Peyer's patch (tissue), 4 donors: Measurements from ENCODE around the gene COPZ2.

Source experiments
- CTCF ChIP-seq, 6 experiments: fragments of 450-650 bp in 4 of 6; fragments of 200-600 bp in 2 of 6; sonication (generic) in 1 of 6; IDR thresholded peaks; one replicate each; pipeline ENCODE4 v1.5.1; 2017 to 2019; ENCODE audit warnings: antibody characterized with exemption in 6 of 6, mild to moderate bottlenecking in 3 of 6, moderate library complexity in 1 of 6
- POLR2A ChIP-seq, 2 donors: fragments of 450-650 bp; IDR thresholded peaks; one replicate each; pipeline ENCODE4 v1.5.1; 2017; ENCODE audit warnings: antibody characterized with exemption in 2 of 2, mild to moderate bottlenecking in 2 of 2, moderate library complexity in 2 of 2

- TF ChIP-seq CTCF (IDR thresholded peaks at IDR 0.05), result no peak
- no peak for TF ChIP-seq POLR2A (IDR thresholded peaks at IDR 0.05)
These were observed 13.7 kb upstream of the COPZ2 start for GRCh38 chr17:48051283-48051682.
